Loucy (cell line): ENCODE results near the gene ZNF705A.
"Not testable (repeated sequence)": the region's sequence is repeated elsewhere in the genome, so short reads cannot be mapped to it uniquely, and the experiment has no call there.

Source experiments
- EZH2phosphoT487 ChIP-seq: fragments of 200-600 bp; IDR thresholded peaks from 2 replicates; pipeline ENCODE4 v1.6.1; 2018; ENCODE audit warnings: antibody characterized with exemption, mild to moderate bottlenecking, moderate library complexity, borderline replicate concordance
- TF ChIP-seq, protein P1 (sequence below): fragments of 200-600 bp; sonication (generic); conservative IDR thresholded peaks from 2 replicates; pipeline ENCODE4 v1.5.1; 2014; ENCODE audit warnings: mild to moderate bottlenecking, antibody characterized with exemption, low read length

DNA sequence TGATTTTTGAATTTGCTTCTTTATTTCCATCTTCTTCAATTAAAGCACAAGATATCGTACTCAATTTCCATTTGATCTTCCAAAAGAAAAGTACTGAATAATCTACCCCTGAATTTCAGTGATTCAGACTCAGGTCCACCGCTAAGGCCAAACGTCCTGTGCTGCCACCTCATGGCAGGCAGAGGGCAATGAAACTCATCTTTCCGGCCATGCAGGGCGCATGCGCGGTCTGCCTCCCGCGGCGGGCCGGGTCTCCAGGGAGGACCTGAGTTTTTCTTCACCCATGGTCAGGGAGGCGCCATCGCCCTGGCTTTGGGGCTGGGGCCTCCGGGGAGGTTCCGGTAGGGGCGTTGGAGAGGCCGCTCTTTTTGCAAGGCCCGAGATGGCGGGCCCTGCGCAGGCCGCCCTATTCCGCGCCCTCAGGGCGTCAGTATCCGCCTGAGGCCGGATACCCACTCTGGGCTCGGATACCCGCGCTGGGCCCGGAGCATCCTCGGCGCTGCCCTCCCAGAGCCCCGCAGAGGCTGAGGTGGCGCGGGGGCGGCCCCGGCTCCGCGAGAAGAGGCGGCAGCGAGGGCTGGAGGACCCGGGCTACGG lies 23.3 kb downstream of the ZNF705A start:
- TF ChIP-seq, protein P1, sequence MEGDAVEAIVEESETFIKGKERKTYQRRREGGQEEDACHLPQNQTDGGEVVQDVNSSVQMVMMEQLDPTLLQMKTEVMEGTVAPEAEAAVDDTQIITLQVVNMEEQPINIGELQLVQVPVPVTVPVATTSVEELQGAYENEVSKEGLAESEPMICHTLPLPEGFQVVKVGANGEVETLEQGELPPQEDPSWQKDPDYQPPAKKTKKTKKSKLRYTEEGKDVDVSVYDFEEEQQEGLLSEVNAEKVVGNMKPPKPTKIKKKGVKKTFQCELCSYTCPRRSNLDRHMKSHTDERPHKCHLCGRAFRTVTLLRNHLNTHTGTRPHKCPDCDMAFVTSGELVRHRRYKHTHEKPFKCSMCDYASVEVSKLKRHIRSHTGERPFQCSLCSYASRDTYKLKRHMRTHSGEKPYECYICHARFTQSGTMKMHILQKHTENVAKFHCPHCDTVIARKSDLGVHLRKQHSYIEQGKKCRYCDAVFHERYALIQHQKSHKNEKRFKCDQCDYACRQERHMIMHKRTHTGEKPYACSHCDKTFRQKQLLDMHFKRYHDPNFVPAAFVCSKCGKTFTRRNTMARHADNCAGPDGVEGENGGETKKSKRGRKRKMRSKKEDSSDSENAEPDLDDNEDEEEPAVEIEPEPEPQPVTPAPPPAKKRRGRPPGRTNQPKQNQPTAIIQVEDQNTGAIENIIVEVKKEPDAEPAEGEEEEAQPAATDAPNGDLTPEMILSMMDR, result peak; percentile 60
- not testable (repeated sequence) for TF ChIP-seq EZH2phosphoT487
